ENCODE results near the gene PTPRN2.
"Not testable (repeated sequence)": the region's sequence is repeated elsewhere in the genome, so short reads cannot be mapped to it uniquely, and the experiment has no call there.

The PTPRN2 gene

DNA sequence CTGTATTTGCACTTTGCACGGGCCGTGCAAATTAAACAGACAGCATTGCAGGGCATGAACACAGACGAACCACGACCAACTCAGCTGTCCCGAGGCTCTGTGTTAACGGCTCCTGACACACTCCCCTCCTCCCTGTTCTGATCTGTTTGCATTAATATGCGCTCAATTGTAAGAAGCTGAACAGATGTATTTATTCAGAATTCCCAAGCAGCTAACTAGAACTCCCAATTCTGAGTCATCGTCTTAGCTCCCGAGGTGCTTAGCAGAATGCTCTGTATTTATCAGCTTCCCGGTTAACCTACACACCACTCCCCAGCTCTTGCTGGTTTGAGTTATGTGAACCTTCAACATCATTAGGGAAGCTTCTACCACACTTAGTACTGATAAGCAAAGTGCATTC lies 286.4 kb downstream of the PTPRN2 start:
- no peak for DNase-seq (ENCODE audit: low read depth in 2 of 2)

DNA sequence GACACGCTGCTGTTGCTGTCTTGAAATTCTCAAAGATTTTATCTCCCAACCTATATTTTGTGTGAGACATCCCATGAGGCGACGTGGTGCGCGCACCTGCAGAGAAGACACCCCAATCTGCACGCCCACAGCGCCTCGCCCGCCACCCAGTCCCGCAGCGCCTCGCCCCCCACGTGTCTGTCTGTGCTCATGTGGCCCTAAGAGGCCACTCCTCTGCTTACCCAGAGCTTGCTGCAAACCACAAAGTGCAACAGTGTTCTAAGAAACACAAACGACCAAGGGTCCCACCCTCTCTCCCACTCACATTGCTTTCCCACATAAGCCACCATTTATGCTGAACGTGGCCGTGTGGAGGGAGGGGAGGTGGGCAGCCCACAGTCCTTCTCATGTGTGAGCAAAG lies 287.2 kb downstream of the PTPRN2 start:
- no peak for DNase-seq (ENCODE audit: low read depth in 2 of 2)

GRCh38 chr7:158299607-158300006 lies 288.0 kb downstream of the PTPRN2 start:
- no peak for DNase-seq (ENCODE audit: low read depth in 2 of 2)

DNA sequence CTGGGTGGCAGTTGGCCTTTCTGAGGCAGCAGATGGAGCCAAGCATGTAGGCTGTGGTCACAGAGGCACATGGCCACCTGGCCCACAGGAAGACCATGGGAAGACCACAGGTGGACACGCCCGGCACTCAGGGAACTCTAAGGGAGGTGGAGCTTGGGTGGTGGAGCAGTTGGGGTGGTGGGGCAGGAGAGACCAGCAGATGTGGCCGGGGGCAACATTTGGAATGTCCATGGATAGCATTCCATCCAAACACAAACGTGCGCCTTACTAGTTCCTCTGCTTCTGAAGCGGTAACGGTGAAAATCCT lies 290.9 kb downstream of the PTPRN2 start:
- DNase-seq (ENCODE audit: low read depth in 2 of 2), result no peak

DNA sequence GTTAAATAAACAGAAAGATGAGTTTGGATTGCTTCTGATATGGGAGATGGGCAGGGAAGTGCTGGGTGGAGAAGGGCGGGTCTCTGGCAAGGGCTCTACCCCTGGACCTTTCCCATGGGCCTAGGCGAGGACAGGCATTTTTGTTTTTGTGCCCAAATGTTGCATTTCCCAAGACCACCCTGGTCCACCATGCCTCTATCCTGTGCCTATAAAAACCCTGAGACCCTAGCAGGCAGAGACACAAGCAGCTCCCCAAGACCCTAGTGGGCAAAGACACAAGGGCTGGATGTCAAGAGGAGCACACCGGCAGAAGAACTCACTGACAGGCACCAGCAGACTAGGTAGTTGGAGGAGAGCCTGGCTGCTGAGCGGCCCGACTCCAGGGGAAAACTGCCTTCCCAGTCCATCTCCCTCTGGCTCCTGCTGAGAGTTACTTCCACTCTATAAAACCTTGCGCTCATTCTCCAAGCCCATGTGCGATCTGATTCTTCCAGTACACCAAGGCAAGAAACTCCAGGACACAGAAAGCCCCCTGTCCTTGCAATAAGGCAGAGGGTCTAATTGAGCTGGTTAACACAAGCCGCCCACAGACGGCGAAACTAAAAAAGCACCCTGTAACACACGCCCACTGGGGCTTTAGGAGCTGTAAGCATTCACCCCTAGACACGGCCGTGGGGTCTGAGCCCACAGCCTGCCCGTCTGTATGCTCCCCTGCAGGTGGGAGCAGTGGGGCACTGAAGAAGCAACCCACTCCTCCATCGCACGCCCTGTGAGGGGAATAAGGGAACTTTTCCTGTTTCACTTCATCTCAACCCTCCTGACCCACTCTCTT lies 291.4 kb downstream of the PTPRN2 start:
- DNase-seq (ENCODE audit: low read depth in 2 of 2), result no peak

GRCh38 chr7:158294468-158295215 lies 293.0 kb downstream of the PTPRN2 start:
- not testable (repeated sequence) for DNase-seq (ENCODE audit: low read depth in 2 of 2)

GRCh38 chr7:158292948-158293347 lies 294.7 kb downstream of the PTPRN2 start:
- DNase-seq (ENCODE audit: low read depth in 2 of 2), result no peak

DNA sequence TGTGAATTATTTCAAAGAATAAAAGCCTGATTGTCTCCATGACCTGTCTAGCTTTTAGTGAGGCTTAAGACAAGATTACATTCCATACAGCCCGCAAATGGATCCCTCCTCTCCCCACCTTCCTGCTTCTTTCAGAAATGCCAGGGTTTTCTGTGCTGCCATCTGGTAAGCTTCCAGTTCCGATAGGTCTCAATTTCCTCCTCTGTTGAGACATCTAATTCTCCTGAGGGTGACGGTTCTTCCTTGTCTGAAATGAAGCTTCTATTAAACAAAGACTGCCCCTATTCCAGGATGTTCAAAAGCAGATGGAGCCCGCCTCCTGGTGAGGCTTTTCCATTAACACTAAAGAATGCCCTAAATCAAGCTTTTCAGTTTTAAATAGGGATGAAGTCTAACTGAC lies 295.6 kb downstream of the PTPRN2 start:
- DNase-seq (ENCODE audit: low read depth in 2 of 2), result no peak

GRCh38 chr7:158289761-158290523 lies 297.7 kb downstream of the PTPRN2 start:
- DNase-seq (ENCODE audit: low read depth in 2 of 2), result no peak

- DNase-seq (ENCODE audit: low read depth in 2 of 2), result no peak
Measured at GRCh38 chr7:158289231-158289630, 298.4 kb downstream of the PTPRN2 start.

GRCh38 chr7:158286210-158286609 lies 301.4 kb downstream of the PTPRN2 start:
- DNase-seq (ENCODE audit: low read depth in 2 of 2), result no peak

GRCh38 chr7:158285383-158285770 lies 302.2 kb downstream of the PTPRN2 start:
- no peak for DNase-seq (ENCODE audit: low read depth in 2 of 2)

GRCh38 chr7:158284617-158285382 lies 302.8 kb downstream of the PTPRN2 start:
- no peak for DNase-seq (ENCODE audit: low read depth in 2 of 2)

- DNase-seq (ENCODE audit: low read depth in 2 of 2), result no peak
Measured at GRCh38 chr7:158284121-158284520, 303.5 kb downstream of the PTPRN2 start.

- no peak for DNase-seq (ENCODE audit: low read depth in 2 of 2)
Measured at GRCh38 chr7:158283016-158283974, 304.3 kb downstream of the PTPRN2 start.

DNA sequence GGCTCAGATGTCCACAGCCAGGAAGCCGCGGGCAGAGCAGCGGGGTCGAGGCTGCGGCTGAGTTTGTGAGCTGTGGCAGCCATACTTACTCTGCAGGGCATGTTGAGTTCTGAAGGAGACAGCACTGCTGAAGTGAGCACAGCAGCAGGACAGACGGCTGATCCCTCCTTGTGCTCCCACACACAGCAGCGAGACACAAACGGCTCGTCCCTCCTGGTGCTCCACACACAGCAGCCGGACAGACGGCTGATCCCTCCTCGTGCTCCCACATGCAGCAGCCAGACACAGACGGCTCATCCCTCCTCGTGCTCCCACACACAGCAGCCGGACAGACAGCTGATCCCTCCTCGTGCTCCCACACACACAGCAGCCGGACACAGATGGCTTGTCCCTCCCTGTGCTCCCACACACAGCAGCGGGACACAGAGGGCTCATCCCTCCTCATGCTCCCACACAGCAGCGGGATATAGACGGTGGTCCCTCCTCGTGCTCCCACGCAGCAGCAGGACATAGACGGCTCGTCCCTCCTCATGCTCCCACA lies 305.1 kb downstream of the PTPRN2 start:
- DNase-seq (ENCODE audit: low read depth in 2 of 2), result no peak

DNA sequence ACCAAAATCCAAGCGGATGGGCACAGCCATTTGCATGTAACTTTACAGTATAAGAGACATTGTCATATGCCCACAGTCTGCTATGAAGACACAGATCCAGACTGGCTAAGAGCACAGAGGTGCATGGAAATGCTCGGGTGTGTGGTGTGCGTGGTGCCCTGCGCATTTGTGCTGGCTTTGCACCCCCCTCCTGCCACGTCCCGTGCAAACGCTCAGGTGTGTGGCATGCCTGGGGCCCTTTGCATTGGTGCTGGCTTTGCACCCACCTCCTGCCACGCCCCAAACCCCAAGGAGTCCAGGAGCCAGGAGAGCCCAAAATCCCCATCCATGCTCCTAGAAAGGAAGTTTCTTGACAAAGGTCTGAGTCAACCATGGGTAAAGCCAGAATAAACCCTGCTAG lies 306.2 kb downstream of the PTPRN2 start:
- DNase-seq (ENCODE audit: low read depth in 2 of 2), result no peak

GRCh38 chr7:158280448-158281144 lies 307.0 kb downstream of the PTPRN2 start:
- no peak for DNase-seq (ENCODE audit: low read depth in 2 of 2)

DNA sequence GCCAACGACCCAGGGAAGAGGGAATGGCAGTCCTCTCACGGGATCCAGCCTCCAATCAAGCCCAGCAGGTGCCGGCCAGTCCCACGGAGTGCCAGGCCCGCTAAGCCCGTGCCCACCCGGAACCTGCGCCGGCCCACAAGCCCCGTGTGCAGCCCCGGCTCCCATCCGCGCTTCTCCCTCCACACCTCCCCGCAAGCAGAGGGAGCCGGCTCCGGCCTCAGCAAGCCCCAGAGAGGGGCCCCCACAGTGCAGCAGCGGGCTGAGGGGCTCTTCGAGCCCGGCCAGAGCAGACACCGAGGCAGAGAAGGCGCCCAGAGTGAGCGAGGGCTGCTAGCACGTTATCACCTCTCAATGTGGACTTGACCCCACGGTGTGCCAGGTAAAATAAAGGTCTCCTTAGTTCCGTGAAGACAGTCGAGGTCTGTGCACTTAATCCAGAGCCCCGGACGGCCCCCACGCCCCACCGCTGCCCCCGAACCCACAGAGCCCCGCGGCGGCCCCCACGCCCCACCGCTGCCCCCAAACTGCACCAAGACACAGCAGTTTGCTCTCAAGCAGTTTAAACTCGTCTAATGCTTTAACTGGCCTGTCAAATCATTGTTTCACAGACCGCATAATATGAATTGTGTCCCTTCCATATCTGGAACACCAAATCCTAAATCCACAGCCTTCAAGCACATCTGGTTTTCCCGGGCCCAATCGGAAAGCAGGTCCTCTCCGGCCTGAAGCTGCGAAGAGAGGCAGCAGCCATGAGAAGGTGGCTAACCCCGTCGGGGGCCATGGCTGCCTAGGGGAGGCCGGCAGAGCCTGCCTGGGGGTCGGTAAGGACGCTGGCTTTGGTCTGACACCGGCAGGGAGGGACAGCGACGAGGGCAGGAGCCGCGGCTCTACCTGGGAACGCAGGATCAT lies 307.8 kb downstream of the PTPRN2 start:
- DNase-seq (ENCODE audit: low read depth in 2 of 2), result no peak

All from stimulated activated CD8-positive, alpha-beta memory T cell treated with anti-CD3 and anti-CD28 coated beads, Interleukin-15, amount 100 ng/mL, for 48 hours (primary cell).